GM12891 (cell line): ENCODE measurements around the gene PTER.

ENCODE experiments used
- POLR2A ChIP-seq: IDR thresholded peaks from 2 replicates; pipeline ENCODE4 v1.6.1; 2011; ENCODE audit warnings: low read depth, low read length, control low read depth
- POLR2AphosphoS5 ChIP-seq: IDR thresholded peaks from 2 replicates; pipeline ENCODE4 v1.6.1; 2011; ENCODE audit warnings: low read depth, low read length, control low read depth
- SPI1 ChIP-seq: IDR thresholded peaks from 2 replicates; pipeline ENCODE4 v1.6.1; 2011; ENCODE audit warnings: low read depth, low read length, control low read depth
- TAF1 ChIP-seq: IDR thresholded peaks from 2 replicates; pipeline ENCODE4 v1.6.1; 2011; ENCODE audit warnings: low read depth, low read length, control low read depth

DNA sequence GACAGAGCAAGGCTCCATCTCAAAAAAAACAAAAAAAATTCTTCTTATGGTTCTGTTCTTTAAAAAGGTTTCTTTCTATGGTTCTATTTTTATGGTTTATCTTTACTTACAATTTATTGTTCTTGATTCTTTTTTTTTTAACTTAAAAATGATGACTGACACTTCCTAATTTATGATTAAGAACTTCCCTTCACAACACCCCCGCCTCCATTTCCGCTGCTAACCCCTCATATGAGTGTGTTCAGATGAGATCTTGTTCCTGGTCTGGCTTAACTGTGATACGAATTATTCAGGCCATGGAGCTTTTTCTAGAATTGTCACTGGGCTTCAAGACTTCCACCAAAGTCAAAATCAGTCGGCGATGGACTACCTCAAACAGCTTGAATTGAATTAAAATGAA is 33.9 kb downstream of the PTER start:
- TF ChIP-seq POLR2A (no peak), POLR2AphosphoS5 (no peak), TAF1 (no peak), SPI1 (no peak)
